Nephron (organoid): ENCODE measurements around the gene RFTN1.

Experiments
- H3K27ac Mint-ChIP-seq, 3 experiments: 2 replicates each; pipeline ENCODE4 v1.8.0; 2020; ENCODE audit warnings: mixed read lengths in 3 of 3, mild to moderate bottlenecking in 2 of 3, moderate library complexity in 1 of 3
- H3K27me3 Mint-ChIP-seq: 2 replicates; pipeline ENCODE4 v1.8.0; 2021; ENCODE audit warnings: low read depth, mild to moderate bottlenecking, moderate library complexity, mixed read lengths
- H3K36me3 Mint-ChIP-seq: 2 replicates; pipeline ENCODE4 v1.8.0; 2020; ENCODE audit warnings: low read depth, mixed read lengths
- H3K4me1 Mint-ChIP-seq: 2 replicates; pipeline ENCODE4 v1.8.0; 2020; ENCODE audit warnings: mixed read lengths
- H3K4me3 Mint-ChIP-seq, 3 experiments: 2 replicates each; pipeline ENCODE4 v1.8.0; 2020; ENCODE audit warnings: mild to moderate bottlenecking in 3 of 3, mixed read lengths in 3 of 3, moderate library complexity in 2 of 3
- H3K9me3 Mint-ChIP-seq: 2 replicates; pipeline ENCODE4 v1.8.0; 2020; ENCODE audit warnings: mixed read lengths
- TF ChIP-seq, protein P1 (sequence below), 3 experiments: fragments of 200-600 bp; sonication (generic); IDR thresholded peaks; one replicate each; pipeline ENCODE4 v1.5.0; 2021; ENCODE audit warnings: antibody characterized with exemption in 3 of 3; ENCODE audit not compliant: unreplicated experiment in 3 of 3

The RFTN1 gene

DNA sequence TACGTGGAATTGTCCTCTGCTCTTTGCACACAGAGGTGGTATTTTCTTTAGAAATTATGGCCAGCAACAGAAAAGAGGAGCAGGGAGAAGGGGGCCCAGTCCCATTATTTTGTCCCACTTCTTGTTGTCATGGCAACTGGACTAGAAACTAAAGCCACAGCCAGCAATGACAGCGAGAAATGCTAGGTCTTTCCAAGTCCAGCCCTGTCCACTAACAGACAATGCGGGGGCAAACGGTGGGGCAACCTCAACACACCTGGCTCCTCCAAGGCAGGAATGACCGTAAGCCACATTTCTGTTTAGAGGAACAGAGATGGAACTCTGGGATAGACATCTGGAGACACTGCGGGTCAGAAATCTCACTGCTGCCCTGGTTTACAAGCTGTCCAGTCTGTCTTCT, 107.3 kb downstream of the RFTN1 start:
- peaks cover 5% of the 10 kb centered on the region for H3K27me3 Mint-ChIP-seq
- peaks cover 23% of the 10 kb centered on the region for H3K4me1 Mint-ChIP-seq
- no peaks in the 10 kb centered on the region for H3K9me3 Mint-ChIP-seq
- no peak overlapping the region for H3K27ac Mint-ChIP-seq
- no peak overlapping the region for H3K4me3 Mint-ChIP-seq
- H3K36me3 Mint-ChIP-seq = no peaks in the 10 kb centered on the region
- TF ChIP-seq, protein P1, sequence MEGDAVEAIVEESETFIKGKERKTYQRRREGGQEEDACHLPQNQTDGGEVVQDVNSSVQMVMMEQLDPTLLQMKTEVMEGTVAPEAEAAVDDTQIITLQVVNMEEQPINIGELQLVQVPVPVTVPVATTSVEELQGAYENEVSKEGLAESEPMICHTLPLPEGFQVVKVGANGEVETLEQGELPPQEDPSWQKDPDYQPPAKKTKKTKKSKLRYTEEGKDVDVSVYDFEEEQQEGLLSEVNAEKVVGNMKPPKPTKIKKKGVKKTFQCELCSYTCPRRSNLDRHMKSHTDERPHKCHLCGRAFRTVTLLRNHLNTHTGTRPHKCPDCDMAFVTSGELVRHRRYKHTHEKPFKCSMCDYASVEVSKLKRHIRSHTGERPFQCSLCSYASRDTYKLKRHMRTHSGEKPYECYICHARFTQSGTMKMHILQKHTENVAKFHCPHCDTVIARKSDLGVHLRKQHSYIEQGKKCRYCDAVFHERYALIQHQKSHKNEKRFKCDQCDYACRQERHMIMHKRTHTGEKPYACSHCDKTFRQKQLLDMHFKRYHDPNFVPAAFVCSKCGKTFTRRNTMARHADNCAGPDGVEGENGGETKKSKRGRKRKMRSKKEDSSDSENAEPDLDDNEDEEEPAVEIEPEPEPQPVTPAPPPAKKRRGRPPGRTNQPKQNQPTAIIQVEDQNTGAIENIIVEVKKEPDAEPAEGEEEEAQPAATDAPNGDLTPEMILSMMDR (IDR thresholded peaks at IDR 0.05; ENCODE audit: unreplicated experiment in 3 of 3) = no peak

DNA sequence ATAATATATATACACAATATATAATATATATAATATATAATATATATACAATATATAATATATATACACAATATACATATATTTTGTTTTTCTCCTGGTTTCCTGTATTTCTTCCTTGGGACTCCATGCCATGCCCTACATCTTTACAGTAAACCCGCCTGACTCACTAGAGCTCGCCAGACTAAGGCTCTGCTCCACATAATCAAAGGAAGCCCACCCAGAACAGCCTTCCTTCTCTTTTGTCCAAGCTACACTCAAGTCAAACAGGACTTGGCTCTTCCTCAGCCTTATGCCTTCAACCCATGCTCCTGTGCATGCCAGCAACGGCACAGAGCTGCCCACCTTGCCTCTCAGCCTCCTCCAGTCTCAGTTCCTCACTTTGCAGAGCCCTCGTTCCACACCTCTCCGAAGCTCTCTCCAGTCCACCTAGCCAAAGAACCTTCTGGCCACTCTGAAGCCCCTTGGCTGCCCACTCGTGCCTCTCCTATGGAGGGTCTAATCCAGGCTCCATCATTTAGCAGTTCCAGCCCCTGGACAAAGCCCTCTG, 109.1 kb downstream of the RFTN1 start:
- Mint-ChIP-seq H3K27me3 (peaks cover 5% of the 10 kb centered on the region), H3K4me3 (no peak overlapping the region), H3K4me1 (peaks cover 39% of the 10 kb centered on the region), H3K36me3 (no peaks in the 10 kb centered on the region), H3K9me3 (no peaks in the 10 kb centered on the region), H3K27ac (no peak overlapping the region)
- TF ChIP-seq, protein P1 (IDR thresholded peaks at IDR 0.05; ENCODE audit: unreplicated experiment in 3 of 3) = no peak

DNA sequence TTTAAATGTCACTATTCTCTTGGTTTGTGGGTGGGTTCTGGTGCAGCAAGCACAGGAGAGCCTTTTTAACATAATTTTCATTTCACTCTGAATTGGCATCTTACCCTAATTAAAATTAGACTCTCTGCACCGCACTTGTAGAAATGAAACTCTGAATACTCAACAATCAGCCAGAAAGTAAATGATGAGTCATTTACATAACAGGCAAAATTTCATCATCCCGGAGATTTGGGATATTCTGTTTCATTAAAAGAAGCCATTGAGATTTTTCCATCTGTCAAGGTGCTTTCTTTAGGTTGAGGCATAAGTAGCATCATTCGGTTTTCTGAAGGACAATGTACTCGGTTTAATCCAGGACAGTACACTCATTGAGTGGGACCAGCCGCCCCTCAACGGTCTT, 111.0 kb downstream of the RFTN1 start:
- H3K4me3 Mint-ChIP-seq = no peak overlapping the region
- no peaks in the 10 kb centered on the region for H3K36me3 Mint-ChIP-seq
- TF ChIP-seq, protein P1 (IDR thresholded peaks at IDR 0.05; ENCODE audit: unreplicated experiment in 3 of 3) = no peak
- peaks cover 33% of the 10 kb centered on the region for H3K4me1 Mint-ChIP-seq
- H3K27me3 Mint-ChIP-seq = peaks cover 5% of the 10 kb centered on the region
- H3K27ac Mint-ChIP-seq = peak overlapping the region in 2 of 3 experiments; percentile 30 to 91
- H3K9me3 Mint-ChIP-seq = no peaks in the 10 kb centered on the region

DNA sequence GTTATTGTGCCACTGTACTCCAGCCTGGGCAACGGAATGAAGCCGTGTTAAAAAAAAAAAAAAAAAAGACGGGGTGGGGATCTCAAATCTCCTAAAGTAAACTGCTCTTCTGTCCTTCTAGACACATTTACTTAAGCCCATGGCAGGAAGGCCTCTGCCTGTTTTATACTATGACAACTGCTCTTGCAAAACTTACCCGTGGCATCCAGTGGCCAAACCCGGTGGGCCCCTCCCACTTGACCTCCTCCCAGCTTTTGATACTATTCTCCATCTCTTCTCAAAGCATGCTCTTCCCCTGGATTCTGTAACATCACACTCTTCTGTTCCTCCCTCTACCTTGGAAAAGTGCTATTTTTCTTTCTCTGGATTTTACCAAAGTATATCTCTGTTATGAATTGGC, 112.2 kb downstream of the RFTN1 start:
- H3K4me3 Mint-ChIP-seq = no peak overlapping the region
- H3K9me3 Mint-ChIP-seq = no peaks in the 10 kb centered on the region
- TF ChIP-seq, protein P1 (IDR thresholded peaks at IDR 0.05; ENCODE audit: unreplicated experiment in 3 of 3) = no peak
- peaks cover 5% of the 10 kb centered on the region for H3K27me3 Mint-ChIP-seq
- peaks cover 34% of the 10 kb centered on the region for H3K4me1 Mint-ChIP-seq
- peak overlapping the region; percentile 32 to 91 (median 42) for H3K27ac Mint-ChIP-seq
- H3K36me3 Mint-ChIP-seq = no peaks in the 10 kb centered on the region

DNA sequence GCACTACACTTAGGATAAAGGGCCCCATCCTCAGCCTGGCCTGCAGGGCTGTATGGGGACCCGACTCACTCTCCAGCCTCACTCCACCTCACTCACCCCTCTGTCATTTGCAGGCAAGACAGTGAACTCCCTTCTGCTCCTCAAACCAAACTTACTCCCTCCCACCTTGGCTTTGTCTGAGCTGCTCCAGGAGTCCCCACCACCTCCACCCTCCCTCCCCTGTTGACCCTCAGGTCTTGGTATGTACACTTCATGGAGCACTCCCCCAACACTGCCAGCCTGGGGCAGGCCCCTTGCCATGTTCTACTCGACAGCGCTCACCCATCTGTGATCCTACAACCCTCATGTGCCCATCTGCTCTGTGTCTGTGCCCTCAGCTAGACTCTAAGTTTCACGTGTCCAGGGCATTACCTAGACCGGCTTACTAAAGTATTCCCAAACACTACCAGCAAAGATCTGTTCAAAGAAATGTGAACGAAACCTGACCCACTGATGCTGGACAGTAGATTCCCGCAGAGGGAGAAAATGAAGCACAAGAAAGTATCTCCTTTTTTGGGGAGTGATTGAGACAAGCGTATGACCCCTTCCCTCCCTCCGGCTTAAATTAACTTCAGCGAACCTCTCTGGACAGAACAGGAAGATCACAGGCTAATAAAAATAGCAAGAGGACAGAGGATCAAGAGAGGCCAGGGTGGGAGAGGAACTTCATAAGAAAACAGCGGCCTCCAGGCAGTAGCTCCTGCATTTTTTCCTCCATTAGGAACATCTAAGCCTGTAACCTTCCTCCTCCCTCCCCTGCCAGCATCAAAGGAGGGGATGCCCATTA, 113.2 kb downstream of the RFTN1 start:
- H3K4me1 Mint-ChIP-seq = peaks cover 40% of the 10 kb centered on the region
- peaks cover 5% of the 10 kb centered on the region for H3K27me3 Mint-ChIP-seq
- no peaks in the 10 kb centered on the region for H3K36me3 Mint-ChIP-seq

More for the DNA sequence above, 113.2 kb downstream of the RFTN1 start:
- TF ChIP-seq, protein P1 (IDR thresholded peaks at IDR 0.05; ENCODE audit: unreplicated experiment in 3 of 3) = no peak
- peak overlapping the region in 2 of 3 experiments; percentile 1 to 18 for H3K4me3 Mint-ChIP-seq
- peak overlapping the region; percentile 76 to 91 (median 83) for H3K27ac Mint-ChIP-seq
- H3K9me3 Mint-ChIP-seq = no peaks in the 10 kb centered on the region
